GM21515 (cell line): ENCODE data around the gene CHAT.

Experiments used
- ATAC-seq: cut with Tn5 transposase; IDR thresholded peaks from one replicate; pipeline ENCODE4 v1.9.1; 2021; ENCODE audit not compliant: unreplicated experiment

CHAT gene

DNA sequence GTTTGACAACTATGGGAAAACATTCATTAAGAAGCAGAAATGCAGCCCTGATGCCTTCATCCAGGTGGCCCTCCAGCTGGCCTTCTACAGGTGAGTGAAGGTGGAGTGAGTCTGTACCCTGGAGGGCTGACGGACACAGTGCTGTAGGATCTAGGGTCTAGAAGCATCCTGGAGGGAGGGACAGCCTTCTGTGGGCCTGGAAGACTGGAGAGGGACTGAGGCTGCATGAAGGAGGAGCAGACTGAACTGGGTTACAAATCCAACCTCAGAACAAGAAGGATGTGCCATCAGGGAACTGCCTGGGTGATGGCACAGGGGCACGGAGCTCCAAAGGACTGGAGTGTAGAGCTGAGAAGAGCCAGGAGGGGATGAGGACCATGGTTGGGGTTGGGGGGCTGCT is 38.1 kb downstream of the CHAT start:
- ATAC-seq, result no peak

DNA sequence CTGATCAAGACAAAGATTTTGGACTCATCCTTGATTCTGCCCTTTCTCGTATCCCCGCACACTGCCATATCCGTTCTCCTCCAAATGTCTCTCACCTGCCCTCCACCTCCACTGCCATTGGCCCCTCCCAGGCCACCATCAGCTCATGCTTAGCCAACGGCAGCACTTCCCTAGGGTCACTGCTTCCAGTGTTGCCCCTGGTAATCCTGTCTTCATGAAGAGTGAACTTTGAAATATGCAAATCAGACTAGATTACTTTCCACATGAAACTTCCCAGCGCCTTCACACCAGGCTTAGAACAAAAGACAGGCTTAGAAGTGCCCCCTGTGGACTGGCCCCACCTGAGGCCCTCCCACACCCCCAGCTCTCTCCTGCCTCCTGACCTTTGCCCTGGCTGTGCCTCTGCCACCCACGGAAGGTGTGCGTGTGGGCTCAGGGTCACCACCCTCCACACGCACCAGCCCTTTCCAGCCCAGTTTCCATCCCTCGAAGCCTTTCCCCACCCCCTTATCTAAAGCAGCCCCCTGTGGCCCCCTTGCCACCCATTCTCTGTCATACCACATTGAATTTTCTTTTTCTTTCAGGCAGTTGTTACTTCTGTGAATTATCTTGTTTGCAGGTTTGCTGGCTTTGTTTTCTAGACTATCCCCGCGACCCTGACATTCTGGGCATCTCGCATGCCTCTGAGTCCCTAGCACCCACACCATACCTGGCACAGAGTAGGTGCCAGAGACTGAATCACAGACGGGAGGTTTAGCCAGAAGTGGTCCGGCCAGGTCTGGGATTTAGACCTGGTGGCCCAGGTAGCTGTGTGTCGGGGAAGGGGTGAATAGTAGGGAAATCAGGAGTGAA is 38.8 kb downstream of the CHAT start:
- no peak for ATAC-seq

- no peak for ATAC-seq
These were observed 39.6 kb downstream of the CHAT start for GRCh38 chr10:49653273-49653929.

- ATAC-seq, result no peak
These were observed 40.3 kb downstream of the CHAT start for GRCh38 chr10:49654036-49654693.

- no peak for ATAC-seq
These were observed 41.3 kb downstream of the CHAT start for GRCh38 chr10:49655099-49655498.

GRCh38 chr10:49656845-49657493 is 43.1 kb downstream of the CHAT start:
- ATAC-seq, result no peak

DNA sequence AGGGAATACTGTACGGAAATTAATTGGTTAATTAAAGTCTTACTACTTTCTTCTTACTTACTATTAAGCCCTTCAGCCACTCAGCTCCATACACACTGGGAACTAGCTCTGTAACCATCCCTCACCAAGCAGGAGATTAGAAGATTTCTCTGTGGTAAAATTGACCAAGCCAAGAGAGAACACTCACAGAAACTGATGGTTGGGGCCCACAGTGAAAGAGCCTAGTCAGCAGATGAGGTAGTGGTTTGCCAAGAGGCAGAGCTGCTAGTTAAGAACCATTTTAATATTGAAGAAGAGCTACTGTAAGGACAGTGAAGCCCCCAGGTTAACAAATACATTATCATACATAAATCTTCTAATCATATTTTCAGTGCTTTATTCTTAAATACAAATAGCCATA is 43.8 kb downstream of the CHAT start:
- no peak for ATAC-seq

DNA sequence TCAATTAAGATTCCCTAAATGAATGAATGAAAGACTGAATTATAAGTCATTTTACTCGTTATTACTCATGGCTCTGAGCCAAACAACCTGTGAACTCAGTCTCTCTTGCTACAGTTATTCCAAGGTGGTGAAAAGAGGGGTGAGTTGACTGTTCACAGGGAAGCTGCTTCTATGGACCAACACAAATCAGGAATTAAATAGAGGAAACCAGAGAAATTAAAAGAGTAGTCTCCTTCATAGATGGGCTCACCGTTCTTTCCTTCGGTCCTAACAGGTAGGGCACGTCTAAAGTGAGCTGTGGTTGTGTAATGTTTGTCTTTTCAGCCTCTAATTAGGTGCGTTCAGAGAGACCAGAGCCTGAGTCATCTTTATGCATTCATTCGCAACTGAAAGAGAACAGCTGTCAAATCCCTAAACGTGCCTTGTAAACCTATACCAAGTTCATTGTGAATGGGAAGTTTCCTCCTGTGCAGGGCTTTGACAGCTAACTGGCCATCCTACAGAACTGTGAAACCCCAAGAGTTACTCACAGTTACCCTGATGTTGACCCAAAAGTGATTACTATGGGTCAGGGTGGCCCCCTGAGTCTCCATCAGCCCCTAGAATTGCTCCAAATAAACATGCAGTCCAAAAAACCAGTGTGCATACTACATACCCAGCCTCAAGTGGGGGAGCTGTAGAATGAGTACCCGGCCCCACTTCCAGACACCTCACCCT is 47.5 kb downstream of the CHAT start:
- ATAC-seq, result no peak

DNA sequence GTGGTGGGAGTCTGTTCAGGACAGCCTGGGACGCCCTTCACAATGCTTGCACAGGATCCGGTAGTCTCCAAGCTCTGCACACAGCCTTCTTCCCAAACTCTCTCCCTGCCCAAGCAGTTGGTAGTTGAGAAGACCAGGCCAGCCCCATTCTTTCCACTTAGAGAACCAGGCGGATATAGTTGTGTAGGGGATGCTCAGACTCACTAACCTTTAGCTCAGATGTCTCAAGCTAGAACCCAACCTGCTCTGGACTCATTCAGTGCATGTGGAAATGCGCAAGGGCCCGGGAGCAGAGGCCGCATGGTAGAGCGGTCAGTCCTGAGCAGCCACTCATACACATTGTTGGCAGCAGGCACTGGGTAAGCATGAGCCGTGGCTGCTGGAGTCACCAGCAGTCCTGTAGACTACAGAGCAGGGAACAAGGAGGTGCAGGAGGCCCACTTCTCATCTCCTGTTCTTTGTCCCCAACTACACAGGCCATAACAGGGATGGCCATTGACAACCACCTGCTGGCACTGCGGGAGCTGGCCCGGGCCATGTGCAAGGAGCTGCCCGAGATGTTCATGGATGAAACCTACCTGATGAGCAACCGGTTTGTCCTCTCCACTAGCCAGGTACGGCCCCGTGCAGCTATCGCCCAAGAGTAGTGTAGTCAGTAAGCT is 48.5 kb downstream of the CHAT start:
- no peak for ATAC-seq

DNA sequence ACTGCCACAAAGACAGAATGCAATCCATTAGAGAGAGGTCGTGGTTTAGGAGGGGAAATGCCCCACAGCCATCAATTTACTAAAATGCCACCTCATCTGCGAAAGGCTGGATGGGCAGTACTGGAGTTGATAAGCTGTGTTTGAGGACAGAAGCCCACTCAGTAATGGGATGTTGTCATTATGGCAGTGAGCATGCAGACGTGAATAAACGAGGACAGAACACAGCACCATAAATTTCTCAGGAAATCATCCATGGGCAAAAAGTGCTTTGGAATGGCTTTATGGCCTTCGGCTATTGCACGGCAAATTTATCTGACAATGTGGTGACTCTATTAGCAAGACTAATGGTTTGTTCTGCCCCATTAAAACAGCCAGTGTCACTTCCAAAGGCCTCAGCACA is 49.8 kb downstream of the CHAT start:
- no peak for ATAC-seq

GRCh38 chr10:49664006-49664841 is 50.4 kb downstream of the CHAT start:
- no peak for ATAC-seq

DNA sequence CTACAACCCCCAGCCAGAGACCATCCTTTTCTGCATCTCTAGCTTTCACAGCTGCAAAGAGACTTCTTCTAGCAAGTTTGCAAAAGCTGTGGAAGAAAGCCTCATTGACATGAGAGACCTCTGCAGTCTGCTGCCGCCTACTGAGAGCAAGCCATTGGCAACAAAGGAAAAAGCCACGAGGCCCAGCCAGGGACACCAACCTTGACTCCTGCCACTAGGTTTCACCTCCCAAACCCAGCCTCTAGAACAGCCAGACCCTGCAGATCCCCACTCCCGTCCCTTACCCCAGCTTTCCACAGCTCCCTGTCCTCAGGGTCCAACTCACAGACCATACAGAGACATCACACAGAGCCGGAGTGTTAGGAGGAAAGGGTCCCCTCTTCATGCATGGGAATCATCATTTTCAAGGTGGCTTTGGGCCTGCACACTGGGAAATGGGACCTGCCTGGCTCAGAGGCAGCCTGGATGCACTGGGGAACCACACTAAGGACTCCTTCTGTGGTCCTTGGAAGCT is 51.1 kb downstream of the CHAT start:
- ATAC-seq, result no peak

- no peak for ATAC-seq
These were observed 52.3 kb downstream of the CHAT start for GRCh38 chr10:49666054-49666615.

DNA sequence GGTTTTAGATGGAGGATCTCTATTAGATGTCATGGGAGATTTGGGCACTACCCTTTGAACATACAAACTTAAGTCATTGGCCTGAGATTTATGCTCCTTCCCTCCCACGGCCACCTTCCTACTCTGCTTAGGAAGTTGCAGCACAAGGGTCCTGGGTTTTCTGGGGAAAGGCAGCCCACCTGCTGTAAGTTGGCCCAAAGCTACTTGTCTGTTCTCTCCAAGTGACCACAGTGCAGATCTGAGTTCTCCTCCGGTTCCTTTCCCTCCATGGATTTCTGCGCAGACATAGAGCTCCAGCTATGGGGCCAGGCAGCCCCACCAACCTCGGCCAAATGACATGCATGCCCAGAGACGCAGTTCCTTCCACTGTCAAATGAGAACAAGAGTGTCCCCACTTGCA is 52.8 kb downstream of the CHAT start:
- no peak for ATAC-seq

DNA sequence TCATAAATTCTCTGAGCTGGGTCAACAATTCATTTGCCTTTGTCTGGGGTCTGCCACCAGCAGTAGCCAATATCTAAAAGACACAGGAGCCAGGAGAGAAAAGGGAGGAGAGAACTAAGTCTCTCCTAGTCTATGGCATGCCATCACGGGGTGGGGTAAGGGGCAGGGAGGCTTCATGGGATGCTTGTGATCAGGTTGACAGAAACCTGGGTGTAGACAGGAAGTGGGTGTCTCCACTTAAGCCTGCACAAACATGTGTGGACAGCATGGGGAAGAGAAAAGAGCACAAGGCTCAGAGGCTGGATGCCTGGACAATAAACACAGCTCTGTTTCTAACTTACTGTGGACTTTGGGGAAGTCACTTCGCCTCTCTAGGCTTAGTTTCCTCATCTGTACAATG is 54.2 kb downstream of the CHAT start:
- no peak for ATAC-seq

- ATAC-seq, result no peak
These were observed 54.8 kb downstream of the CHAT start for GRCh38 chr10:49668684-49669083.

DNA sequence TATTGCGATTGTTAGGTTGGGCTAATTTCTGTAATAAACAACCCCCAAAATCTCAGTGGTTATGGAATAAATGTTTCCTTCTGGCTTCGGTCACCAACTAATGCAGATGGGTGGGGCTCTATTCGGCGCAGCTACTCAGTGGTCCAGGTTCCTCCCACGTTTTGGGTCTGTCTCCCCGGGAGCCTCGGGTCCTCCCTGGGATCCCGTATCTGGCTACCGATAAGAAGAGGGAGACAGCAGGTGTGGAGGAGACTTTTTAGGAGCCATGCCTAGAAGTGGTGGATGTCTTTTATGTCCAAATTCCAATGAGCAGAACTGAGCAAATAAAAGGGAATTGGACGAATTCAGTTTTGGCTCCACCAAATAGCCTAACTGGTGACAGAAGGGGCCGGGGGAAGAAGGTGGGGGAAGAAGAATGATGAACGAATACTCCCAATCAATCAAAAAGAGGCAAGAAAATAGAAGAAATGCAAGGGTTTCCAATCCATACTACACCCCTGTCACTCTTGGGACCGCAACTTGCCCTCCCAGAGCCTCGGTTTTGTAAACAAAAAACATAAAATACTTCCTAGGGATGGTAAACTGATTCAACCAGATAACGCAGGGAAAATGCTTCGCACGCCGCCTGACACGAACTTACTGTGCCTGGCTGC is 65.1 kb downstream of the CHAT start:
- no peak for ATAC-seq

DNA sequence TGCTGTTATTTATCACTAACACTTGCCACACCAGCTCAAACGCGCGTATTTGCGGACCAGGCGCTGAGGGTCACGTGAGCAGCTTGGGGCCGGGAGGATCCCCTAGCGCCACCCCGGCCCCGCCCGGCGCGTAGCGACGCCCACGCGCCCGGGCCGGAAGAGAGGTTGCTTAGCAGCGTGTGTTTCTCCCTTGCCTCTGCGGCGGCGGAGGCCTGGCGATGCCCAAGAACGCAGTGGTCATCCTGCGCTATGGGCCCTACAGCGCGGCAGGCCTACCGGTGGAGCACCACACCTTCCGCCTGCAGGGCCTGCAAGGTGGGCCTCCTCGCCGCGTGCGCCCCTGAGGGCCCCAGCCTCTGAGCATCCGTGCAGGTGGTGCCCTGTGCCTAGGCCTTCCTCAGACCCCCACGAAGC is 65.7 kb downstream of the CHAT start, which contains the start of gene C10orf53:
C10orf53 (plus strand) TSS at position 172 of the 414 bp plus-strand sequence; CDS start at position 219, 47 bp downstream.
- ATAC-seq, result no peak
